ENCODE data around the gene ZNF507.
"Not testable (repeated sequence)": the region's sequence is repeated elsewhere in the genome, so short reads cannot be mapped to it uniquely, and the experiment has no call there.

The ZNF507 gene

GRCh38 chr19:32377088-32377487 is 31.7 kb downstream of the ZNF507 start:
- not testable (repeated sequence) for DNase-seq (ENCODE audit: low read depth); H3K4me3 ChIP-seq (ENCODE audit: low read depth, low read length)
- peak; percentile 41; the same call in 1 of the 2 replicates for TF ChIP-seq CTCF (IDR thresholded peaks at IDR 0.05; ENCODE audit: control insufficient read depth, extremely low read depth, insufficient read depth)

- no peak overlapping the region for H3K4me3 ChIP-seq (ENCODE audit: low read depth, low read length)
- no peak for TF ChIP-seq CTCF (IDR thresholded peaks at IDR 0.05; ENCODE audit: control insufficient read depth, extremely low read depth, insufficient read depth)
- no peak for DNase-seq (ENCODE audit: low read depth)
Observed at GRCh38 chr19:32380269-32380668, 34.9 kb downstream of the ZNF507 start.

- TF ChIP-seq CTCF (IDR thresholded peaks at IDR 0.05; ENCODE audit: control insufficient read depth, extremely low read depth, insufficient read depth): no peak
- DNase-seq (ENCODE audit: low read depth): peak; percentile 78
Observed at GRCh38 chr19:32387701-32388392, 42.4 kb downstream of the ZNF507 start.

GRCh38 chr19:32388393-32388855 is 43.0 kb downstream of the ZNF507 start:
- no peak for DNase-seq (ENCODE audit: low read depth)
- no peak for TF ChIP-seq CTCF (IDR thresholded peaks at IDR 0.05; ENCODE audit: control insufficient read depth, extremely low read depth, insufficient read depth)

More at GRCh38 chr19:32387701-32388392, 42.4 kb downstream of the ZNF507 start:
- H3K4me3 ChIP-seq (ENCODE audit: low read depth, low read length): no peak overlapping the region

GRCh38 chr19:32392901-32393300 is 47.5 kb downstream of the ZNF507 start:
- no peak for TF ChIP-seq CTCF (IDR thresholded peaks at IDR 0.05; ENCODE audit: control insufficient read depth, extremely low read depth, insufficient read depth)
- DNase-seq (ENCODE audit: low read depth): no peak
- no peak overlapping the region for H3K4me3 ChIP-seq (ENCODE audit: low read depth, low read length)

More at GRCh38 chr19:32388393-32388855, 43.0 kb downstream of the ZNF507 start:
- no peak overlapping the region for H3K4me3 ChIP-seq (ENCODE audit: low read depth, low read length)

GRCh38 chr19:32396046-32396652 is 50.7 kb downstream of the ZNF507 start:
- DNase-seq (ENCODE audit: low read depth): no peak
- TF ChIP-seq CTCF (IDR thresholded peaks at IDR 0.05; ENCODE audit: control insufficient read depth, extremely low read depth, insufficient read depth): no peak
- H3K4me3 ChIP-seq (ENCODE audit: low read depth, low read length): no peak overlapping the region

All from LNCaP clone FGC (cell line).